ENCODE measurements around the gene KRTAP5-5.
"Not testable (repeated sequence)": the region's sequence is repeated elsewhere in the genome, so short reads cannot be mapped to it uniquely, and the experiment has no call there.

The KRTAP5-5 gene

GRCh38 chr11:1607901-1608300, 21.7 kb upstream of the KRTAP5-5 start:
- not testable (repeated sequence) for DNase-seq

GRCh38 chr11:1608363-1608762, 21.2 kb upstream of the KRTAP5-5 start, which contains the start of gene KRTAP5-3:
TSS of gene KRTAP5-3 (minus strand) at chr11:1608463. CDS start at chr11:1608385, 78 bp downstream.
- DNase-seq, result no peak

- DNase-seq, result no peak
These were observed 11.3 kb upstream of the KRTAP5-5 start for GRCh38 chr11:1618231-1618630.

- DNase-seq, result no peak
These were observed 10.1 kb upstream of the KRTAP5-5 start for GRCh38 chr11:1619449-1619848.

GRCh38 chr11:1622086-1622485, 7.5 kb upstream of the KRTAP5-5 start, which contains the start of gene KRTAP5-4:
TSS of gene KRTAP5-4 (minus strand) at chr11:1622138. CDS start at chr11:1622093, 45 bp downstream.
- no peak for DNase-seq

GRCh38 chr11:1623716-1624115, 5.9 kb upstream of the KRTAP5-5 start:
- DNase-seq, result no peak

GRCh38 chr11:1624621-1625020, 5.0 kb upstream of the KRTAP5-5 start:
- no peak for DNase-seq

- no peak for DNase-seq
These were observed 4.0 kb upstream of the KRTAP5-5 start for GRCh38 chr11:1625541-1625940.

- DNase-seq, result peak; percentile 58
These were observed 859 bp upstream of the KRTAP5-5 start for GRCh38 chr11:1628506-1629325.

GRCh38 chr11:1630271-1630670, 696 bp downstream of the KRTAP5-5 start:
- no peak for DNase-seq

GRCh38 chr11:1631066-1631568, 1.5 kb downstream of the KRTAP5-5 start:
- DNase-seq, result no peak

- no peak for DNase-seq
These were observed 2.6 kb downstream of the KRTAP5-5 start for GRCh38 chr11:1632053-1632714.

- no peak for DNase-seq
These were observed 4.3 kb downstream of the KRTAP5-5 start for GRCh38 chr11:1633864-1634263.

GRCh38 chr11:1636291-1636950, 6.8 kb downstream of the KRTAP5-5 start:
- DNase-seq, result no peak

GRCh38 chr11:1637628-1638027, 8.1 kb downstream of the KRTAP5-5 start:
- DNase-seq, result no peak

- DNase-seq, result no peak
These were observed 8.8 kb downstream of the KRTAP5-5 start for GRCh38 chr11:1638344-1638743.

- DNase-seq, result no peak
These were observed 9.6 kb downstream of the KRTAP5-5 start for GRCh38 chr11:1639102-1639620.

- no peak for DNase-seq
These were observed 10.1 kb downstream of the KRTAP5-5 start for GRCh38 chr11:1639666-1640065.

- peak; percentile 6 for DNase-seq
These were observed 10.7 kb downstream of the KRTAP5-5 start for GRCh38 chr11:1640076-1640946.

GRCh38 chr11:1641096-1641495, 11.5 kb downstream of the KRTAP5-5 start:
- no peak for DNase-seq

GRCh38 chr11:1642288-1643145, 12.9 kb downstream of the KRTAP5-5 start:
- DNase-seq, result no peak
